HG02884 (cell line): ENCODE results near the gene SFN.
"Not testable (repeated sequence)": the region's sequence is repeated elsewhere in the genome, so short reads cannot be mapped to it uniquely, and the experiment has no call there.

Experiments
- ATAC-seq: cut with Tn5 transposase; IDR thresholded peaks from one replicate; pipeline ENCODE4 v1.9.1; 2021; ENCODE audit warnings: mild to moderate bottlenecking, moderate library complexity; ENCODE audit not compliant: unreplicated experiment

Gene SFN

DNA sequence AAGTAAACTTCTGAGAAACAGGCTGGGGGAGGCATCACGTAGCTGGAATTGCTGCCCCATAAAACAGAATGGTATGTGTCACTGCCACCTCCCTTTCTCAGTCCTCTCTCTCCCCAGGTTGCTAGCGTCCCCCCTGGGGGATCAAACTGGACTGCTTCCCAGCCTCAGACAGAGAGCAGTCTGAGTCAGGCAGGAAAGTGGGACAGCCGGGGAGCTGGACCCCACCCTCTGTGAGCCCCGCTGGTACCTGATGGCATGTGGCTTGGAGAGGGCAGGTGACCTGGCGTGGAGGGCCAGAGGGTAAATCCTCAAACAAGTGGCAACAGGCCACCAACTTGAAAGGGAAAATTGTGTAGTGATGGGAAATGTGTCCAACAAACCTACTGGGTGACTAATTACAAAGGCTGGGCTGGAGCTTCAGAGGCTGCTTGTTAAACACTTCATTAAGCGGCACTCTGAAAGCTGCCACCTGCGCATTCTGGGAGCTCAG, 1.0 kb upstream of the SFN start:
- no peak for ATAC-seq

DNA sequence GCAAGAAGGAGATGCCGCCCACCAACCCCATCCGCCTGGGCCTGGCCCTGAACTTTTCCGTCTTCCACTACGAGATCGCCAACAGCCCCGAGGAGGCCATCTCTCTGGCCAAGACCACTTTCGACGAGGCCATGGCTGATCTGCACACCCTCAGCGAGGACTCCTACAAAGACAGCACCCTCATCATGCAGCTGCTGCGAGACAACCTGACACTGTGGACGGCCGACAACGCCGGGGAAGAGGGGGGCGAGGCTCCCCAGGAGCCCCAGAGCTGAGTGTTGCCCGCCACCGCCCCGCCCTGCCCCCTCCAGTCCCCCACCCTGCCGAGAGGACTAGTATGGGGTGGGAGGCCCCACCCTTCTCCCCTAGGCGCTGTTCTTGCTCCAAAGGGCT, 732 bp downstream of the SFN start:
- ATAC-seq: no peak

DNA sequence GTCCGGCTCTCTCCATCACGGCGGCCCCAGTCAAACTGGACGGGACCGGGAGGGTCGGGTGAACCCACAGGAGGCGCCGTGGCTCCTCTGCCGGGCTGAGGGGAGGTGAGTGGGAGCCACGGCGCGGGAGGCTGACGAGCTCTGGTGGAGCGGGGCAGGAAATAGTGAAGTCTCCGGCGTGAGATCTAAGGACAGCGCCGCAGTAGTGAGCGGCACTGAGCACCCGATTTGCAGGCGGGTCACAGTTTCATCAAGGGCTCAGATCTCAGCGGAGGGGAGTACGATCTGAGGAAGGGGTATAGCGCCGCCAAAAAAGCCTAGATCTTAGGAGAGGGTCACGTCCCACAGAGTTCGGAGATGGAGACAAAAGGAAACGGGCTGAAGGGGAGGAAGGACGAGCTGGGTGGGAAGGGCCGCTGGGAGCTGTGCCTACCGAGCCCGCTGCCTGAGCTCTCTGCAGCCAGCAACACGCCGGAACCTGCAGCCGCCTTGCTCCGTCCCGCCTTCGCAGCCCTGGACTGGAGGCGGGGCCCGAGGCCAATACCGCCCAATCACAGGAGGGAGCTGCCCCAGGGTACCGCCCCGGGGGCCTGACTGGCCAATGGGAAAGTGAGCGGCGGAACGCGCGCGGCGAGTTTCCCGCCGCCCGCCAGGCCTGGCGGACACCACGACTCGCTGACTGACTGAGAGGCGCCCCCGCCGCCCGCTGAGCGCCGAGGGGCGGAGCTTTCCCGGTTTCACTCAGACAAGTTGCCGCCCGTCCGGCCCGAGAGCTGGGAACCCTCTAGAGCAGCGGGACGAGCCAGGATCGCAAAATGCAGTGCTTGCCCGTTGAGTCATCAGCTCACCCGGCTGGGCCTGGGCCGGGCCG, 1.9 kb downstream of the SFN start:
- peak; percentile 87 for ATAC-seq

GRCh38 chr1:26873097-26873496, 10.1 kb downstream of the SFN start:
- not testable (repeated sequence) for ATAC-seq

GRCh38 chr1:26874896-26875295, 11.9 kb downstream of the SFN start:
- ATAC-seq: no peak

DNA sequence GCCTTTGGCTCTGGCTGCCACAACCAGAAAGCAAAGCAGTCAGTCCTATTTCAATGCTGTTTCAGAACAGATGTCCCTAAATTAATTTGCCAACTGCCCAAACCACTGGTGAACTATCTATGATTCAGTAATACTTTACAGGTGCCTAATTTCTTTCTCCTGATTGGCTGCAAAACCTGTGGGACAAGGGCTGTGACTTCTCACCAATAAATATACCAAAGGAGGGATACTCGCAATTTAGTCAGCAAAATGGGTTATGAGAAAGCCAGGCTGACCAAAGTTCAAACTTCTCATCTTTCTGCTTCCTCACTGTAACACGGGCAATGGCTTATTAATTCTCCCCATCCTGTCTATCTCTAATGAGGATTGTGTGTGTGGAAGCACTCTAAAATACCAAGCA, 14.4 kb downstream of the SFN start:
- no peak for ATAC-seq

DNA sequence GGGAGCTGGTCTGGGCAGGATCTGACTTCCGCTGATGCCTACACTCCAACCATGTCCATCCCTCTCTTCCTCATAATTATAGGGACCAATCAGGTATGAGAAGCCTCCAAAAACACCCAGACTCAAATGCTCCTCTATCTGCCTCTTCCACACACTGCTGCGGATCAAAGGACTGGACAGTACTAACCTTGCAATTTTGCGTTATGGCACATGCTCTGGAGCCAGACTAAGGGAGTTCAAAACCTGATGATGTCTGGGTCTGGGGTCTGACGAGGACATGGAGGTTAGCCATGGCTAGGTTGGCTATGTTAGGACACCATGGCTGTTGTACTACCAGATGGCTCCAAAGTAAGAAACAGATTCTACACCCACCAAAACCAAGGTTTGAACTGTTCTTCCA, 16.8 kb downstream of the SFN start:
- ATAC-seq: no peak

- not testable (repeated sequence) for ATAC-seq
Observed at GRCh38 chr1:26881611-26882010, 18.7 kb downstream of the SFN start.

DNA sequence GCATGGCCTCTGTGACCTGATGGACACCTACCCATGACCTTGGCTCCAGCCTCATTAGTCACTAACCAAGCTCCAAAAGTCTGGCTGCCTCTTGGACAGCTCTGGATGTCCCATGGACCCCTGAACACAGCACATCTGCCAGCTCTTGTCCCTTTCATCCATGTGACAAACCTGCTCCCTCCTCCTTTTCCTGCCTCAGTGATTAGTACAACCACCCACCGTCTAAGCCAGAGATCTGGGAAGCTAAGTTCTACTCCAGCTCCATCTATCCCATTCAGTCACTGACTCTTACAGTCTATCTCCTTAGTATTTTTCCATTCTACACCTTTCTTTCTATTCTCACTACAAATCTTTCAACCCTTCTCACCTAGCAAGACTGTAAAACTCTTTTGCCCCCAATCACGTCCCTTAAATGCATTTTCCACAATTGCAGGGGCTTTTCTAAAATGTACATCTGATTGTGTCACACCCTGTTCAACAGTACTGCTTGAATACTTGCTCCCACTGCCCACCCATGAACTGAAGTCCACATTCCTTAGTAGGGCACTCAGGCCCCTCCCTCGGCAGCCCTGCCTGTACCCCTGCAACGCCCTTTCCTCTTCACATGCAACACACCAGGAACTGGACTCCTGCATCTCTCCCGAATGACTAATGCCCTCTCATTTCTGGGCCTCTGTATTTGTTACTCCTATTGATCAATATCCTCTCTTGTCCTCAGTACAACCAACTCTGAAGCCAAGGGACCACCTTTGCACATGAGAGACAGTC, 19.9 kb downstream of the SFN start:
- ATAC-seq: no peak

GRCh38 chr1:26887125-26887524, 24.2 kb downstream of the SFN start:
- ATAC-seq: no peak

GRCh38 chr1:26888231-26888630, 25.3 kb downstream of the SFN start:
- ATAC-seq: no peak

DNA sequence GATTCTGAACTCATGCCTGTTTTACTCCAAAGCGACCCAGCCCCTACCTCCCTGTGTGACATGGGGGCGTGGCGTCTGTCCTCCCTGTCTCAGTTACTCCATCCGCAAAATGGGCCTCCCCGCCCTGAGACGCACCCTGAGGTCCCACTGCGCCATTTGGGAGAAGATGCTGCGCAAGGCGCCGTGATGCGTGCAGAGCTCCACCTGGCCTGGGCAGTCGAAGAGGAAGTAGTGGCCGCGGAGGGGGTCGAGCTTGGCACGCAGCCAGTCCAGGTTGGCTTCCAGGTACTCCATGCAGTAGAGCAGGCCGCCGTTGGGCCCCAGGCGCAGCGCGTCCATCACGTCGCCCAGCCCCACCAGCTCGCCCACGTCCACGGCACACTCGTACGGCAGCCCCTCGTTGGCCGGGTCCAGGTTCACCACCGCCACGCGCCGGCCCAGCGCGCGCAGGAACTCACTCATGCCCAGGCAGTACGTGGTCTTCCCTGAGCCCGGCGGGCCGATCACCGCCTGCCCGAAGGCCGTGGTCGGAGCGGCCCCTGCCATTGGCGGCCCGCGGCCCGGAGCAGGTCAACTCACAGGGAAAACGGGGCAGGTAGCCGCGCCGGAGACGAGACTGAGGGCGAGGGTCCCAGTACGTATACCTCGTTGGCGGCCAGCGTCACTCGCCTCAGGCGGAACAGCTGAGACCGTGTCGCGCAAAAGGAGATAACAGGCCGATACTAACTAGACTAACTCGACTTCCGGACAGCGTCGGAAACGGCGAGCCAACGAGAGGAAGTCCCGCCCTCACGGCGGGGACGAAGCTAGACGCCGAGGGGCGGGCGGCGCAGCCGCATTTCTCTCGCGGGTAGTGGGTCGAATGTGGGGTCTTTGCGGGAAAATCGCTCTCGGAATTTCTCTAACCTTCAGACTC, 26.9 kb downstream of the SFN start, which contains the start of gene GPN2:
Gene GPN2 (minus strand): TSS at position 733 of the 916 bp plus-strand sequence. CDS start 187 bp downstream, at position 546.
- peak; percentile 83 for ATAC-seq

DNA sequence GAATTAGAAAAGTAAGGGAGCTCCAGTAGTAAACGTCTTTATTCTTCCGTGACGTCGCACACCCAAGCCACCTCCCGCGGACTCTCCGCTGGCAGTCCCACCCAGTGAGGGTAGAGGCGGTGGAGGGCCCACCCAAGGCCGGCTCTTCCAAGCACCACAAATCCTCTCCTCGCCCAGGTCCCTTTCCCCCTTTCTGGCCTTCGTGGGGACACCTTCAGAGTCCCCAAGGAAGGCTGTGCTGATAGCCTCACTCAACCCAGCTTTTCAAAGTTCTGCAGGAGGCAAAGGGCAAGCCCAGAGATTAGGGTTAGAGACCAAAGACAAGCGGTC, 27.5 kb downstream of the SFN start:
- ATAC-seq: peak; percentile 27

GRCh38 chr1:26894263-26894662, 31.3 kb downstream of the SFN start:
- ATAC-seq: no peak

DNA sequence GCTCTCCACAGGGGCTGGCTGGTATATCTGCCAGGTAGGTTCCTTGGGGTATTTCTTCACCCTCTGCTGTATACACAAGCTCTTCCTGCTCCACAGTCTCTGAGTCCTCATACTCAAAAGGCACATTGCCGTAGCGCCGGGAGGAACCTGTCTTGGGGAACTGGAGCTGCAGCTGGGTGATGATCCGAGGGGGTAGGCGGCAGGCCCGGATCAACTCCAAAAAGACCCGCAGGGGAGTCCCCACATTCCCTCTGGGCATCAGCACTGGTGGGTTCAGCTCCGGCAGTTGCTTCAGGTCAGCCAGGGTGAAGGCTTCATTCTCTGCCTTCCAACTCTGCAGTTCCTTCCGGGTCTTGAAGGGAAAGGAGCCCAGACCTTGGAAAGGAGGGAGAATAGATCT, 34.4 kb downstream of the SFN start:
- ATAC-seq: no peak

GRCh38 chr1:26900001-26900814, 37.3 kb downstream of the SFN start, which contains the start of gene GPATCH3:
TSS of gene GPATCH3 (minus strand) at chr1:26900467. CDS start at chr1:26900442, 25 bp downstream.
- ATAC-seq: no peak

- ATAC-seq: no peak
Observed at GRCh38 chr1:26900815-26901511, 38.0 kb downstream of the SFN start.

GRCh38 chr1:26907071-26907917, 44.3 kb downstream of the SFN start:
- ATAC-seq: no peak
